Measurements from ENCODE around the gene SULF2.

DNA sequence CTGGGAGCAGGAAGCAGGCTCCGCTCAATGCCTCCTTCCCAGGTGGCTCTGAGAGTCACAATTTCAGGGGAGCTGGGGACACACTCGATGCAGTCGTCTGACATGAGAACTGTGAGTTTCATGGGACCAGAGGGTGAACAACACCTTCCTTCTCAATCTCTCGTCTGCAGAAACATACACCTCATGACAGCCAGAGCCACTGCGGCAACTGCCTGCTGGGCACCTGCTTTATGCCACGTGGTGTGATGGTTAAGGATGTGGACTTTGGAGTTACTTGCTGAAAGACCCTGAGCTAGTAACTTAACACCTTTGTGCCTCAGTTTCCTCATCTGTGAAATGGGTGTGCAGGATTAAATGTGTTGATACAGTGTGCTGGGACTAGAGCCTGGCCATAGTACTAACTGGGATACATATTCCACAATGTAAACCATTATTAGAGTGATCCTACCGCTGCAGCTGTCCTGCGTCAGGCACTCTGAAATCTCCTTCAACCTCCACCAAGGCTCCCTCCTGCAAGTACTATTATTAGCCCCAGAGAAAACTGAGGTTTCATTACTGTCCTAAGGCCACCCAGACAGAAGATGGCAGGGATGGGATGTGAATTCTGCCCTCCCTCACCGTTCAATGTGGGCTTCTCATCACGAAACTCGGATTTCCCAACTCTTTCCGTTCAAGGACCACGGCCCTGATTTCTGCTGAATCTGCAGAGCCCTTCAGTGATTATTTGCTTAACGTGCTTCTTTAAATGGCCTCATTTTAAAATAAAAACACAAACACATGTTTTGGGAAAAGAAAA, 24.4 kb downstream of the SULF2 start:
- TF ChIP-seq ARNTL (CRISPR knock-in tag; IDR thresholded peaks at IDR 0.05; ENCODE audit: borderline replicate concordance, low read depth) (no peak), ZNF8 (CRISPR knock-in tag; IDR thresholded peaks at IDR 0.05) (no peak), CSDC2 (CRISPR knock-in tag; IDR thresholded peaks at IDR 0.05) (no peak), ZC3H10 (CRISPR knock-in tag; IDR thresholded peaks at IDR 0.05) (no peak), ZFP3 (CRISPR knock-in tag; IDR thresholded peaks at IDR 0.05) (no peak), ISL1 (CRISPR knock-in tag; IDR thresholded peaks at IDR 0.05) (no peak), RARB (CRISPR knock-in tag; IDR thresholded peaks at IDR 0.05) (no peak)
- TF ChIP-seq, protein P1, sequence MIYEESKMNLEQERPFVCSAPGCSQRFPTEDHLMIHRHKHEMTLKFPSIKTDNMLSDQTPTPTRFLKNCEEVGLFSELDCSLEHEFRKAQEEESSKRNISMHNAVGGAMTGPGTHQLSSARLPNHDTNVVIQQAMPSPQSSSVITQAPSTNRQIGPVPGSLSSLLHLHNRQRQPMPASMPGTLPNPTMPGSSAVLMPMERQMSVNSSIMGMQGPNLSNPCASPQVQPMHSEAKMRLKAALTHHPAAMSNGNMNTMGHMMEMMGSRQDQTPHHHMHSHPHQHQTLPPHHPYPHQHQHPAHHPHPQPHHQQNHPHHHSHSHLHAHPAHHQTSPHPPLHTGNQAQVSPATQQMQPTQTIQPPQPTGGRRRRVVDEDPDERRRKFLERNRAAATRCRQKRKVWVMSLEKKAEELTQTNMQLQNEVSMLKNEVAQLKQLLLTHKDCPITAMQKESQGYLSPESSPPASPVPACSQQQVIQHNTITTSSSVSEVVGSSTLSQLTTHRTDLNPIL (CRISPR knock-in tag; IDR thresholded peaks at IDR 0.05; ENCODE audit: low read depth), result no peak
- TF ChIP-seq, protein P2, sequence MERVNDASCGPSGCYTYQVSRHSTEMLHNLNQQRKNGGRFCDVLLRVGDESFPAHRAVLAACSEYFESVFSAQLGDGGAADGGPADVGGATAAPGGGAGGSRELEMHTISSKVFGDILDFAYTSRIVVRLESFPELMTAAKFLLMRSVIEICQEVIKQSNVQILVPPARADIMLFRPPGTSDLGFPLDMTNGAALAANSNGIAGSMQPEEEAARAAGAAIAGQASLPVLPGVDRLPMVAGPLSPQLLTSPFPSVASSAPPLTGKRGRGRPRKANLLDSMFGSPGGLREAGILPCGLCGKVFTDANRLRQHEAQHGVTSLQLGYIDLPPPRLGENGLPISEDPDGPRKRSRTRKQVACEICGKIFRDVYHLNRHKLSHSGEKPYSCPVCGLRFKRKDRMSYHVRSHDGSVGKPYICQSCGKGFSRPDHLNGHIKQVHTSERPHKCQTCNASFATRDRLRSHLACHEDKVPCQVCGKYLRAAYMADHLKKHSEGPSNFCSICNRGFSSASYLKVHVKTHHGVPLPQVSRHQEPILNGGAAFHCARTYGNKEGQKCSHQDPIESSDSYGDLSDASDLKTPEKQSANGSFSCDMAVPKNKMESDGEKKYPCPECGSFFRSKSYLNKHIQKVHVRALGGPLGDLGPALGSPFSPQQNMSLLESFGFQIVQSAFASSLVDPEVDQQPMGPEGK (CRISPR knock-in tag; IDR thresholded peaks at IDR 0.05; ENCODE audit: borderline replicate concordance), result no peak
- TF ChIP-seq, protein P3, sequence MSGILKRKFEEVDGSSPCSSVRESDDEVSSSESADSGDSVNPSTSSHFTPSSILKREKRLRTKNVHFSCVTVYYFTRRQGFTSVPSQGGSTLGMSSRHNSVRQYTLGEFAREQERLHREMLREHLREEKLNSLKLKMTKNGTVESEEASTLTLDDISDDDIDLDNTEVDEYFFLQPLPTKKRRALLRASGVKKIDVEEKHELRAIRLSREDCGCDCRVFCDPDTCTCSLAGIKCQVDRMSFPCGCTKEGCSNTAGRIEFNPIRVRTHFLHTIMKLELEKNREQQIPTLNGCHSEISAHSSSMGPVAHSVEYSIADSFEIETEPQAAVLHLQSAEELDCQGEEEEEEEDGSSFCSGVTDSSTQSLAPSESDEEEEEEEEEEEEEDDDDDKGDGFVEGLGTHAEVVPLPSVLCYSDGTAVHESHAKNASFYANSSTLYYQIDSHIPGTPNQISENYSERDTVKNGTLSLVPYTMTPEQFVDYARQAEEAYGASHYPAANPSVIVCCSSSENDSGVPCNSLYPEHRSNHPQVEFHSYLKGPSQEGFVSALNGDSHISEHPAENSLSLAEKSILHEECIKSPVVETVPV (CRISPR knock-in tag; IDR thresholded peaks at IDR 0.05), result no peak
